Osteoblast (primary cell): ENCODE results near the gene MILR1. TPM values are rescaled to one million over a fixed set of nuclear protein-coding genes. Genes with fewer than 3 reads are reported as not detected.
"Not testable (repeated sequence)": the region's sequence is repeated elsewhere in the genome, so short reads cannot be mapped to it uniquely, and the experiment has no call there.

ENCODE experiments used
- DNase-seq: peaks from one replicate; pipeline ENCODE4 v3.0.0; 2011; ENCODE audit warnings: low spot score, mixed read lengths; ENCODE audit not compliant: insufficient read length; ENCODE audit errors: missing footprints
- H2AFZ ChIP-seq: 2 replicates; pipeline ENCODE4 v1.6.0; 2011; ENCODE audit warnings: mild to moderate bottlenecking, low read length
- H3K27ac ChIP-seq: 2 replicates; pipeline ENCODE4 v1.5.1; 2011; ENCODE audit warnings: mild to moderate bottlenecking, low read depth, low read length, moderate library complexity
- H3K27me3 ChIP-seq: 2 replicates; pipeline ENCODE4 v1.6.0; 2012; ENCODE audit warnings: mild to moderate bottlenecking, control low read depth, inconsistent platforms, low read length, moderate library complexity; ENCODE audit not compliant: insufficient read depth
- H3K36me3 ChIP-seq: 2 replicates; pipeline ENCODE4 v1.5.1; 2011; ENCODE audit warnings: mild to moderate bottlenecking, low read length, control low read depth, moderate library complexity; ENCODE audit not compliant: insufficient read depth
- H3K4me1 ChIP-seq: 2 replicates; pipeline ENCODE4 v1.5.1; 2011; ENCODE audit warnings: mild to moderate bottlenecking, low read length, control low read depth, moderate library complexity; ENCODE audit not compliant: insufficient read depth
- H3K4me2 ChIP-seq: 2 replicates; pipeline ENCODE4 v1.6.0; 2011; ENCODE audit warnings: mild to moderate bottlenecking, low read length; ENCODE audit not compliant: insufficient read depth
- H3K4me3 ChIP-seq: fragments of 200-600 bp; sonication (generic); 3 replicates; pipeline ENCODE4 v1.5.1; 2012; ENCODE audit warnings: mild to moderate bottlenecking, low read length, inconsistent platforms; ENCODE audit not compliant: insufficient read depth
- H3K79me2 ChIP-seq: 2 replicates; pipeline ENCODE4 v1.6.0; 2012; ENCODE audit warnings: mild to moderate bottlenecking, low read length, control low read depth, inconsistent platforms; ENCODE audit not compliant: insufficient read depth
- H3K9me3 ChIP-seq: 2 replicates; pipeline ENCODE4 v1.5.1; 2011; ENCODE audit warnings: low read depth, low read length, control low read depth
- H4K20me1 ChIP-seq: 2 replicates; pipeline ENCODE4 v1.6.0; 2012; ENCODE audit warnings: mild to moderate bottlenecking, low read length, control low read depth; ENCODE audit not compliant: insufficient read depth
- CTCF ChIP-seq: IDR thresholded peaks from 2 replicates; pipeline ENCODE4 v1.5.1; 2011; ENCODE audit warnings: mild to moderate bottlenecking, low read depth, low read length, moderate library complexity; ENCODE audit errors: extremely low read depth
- total RNA-seq: library from RNA; depleted of rRNA; stranded (reverse); fragments of >200 nt; gene quantifications from 2 replicates; pipeline ENCODE4 v1.2.3, GENCODE V29; 2012

MILR1 gene
- total RNA-seq, 1 donor = 12.3 TPM

- Histone ChIP-seq H3K27ac (peak overlapping the region; percentile 79), H3K4me1 (peaks cover 19% of the 10 kb centered on the region), H3K36me3 (no peaks in the 10 kb centered on the region), H4K20me1 (no peaks in the 10 kb centered on the region), H3K4me2 (no peak overlapping the region), H3K27me3 (no peaks in the 10 kb centered on the region), H3K79me2 (no peaks in the 10 kb centered on the region), H3K9me3 (no peaks in the 10 kb centered on the region), H3K4me3 (no peak overlapping the region), H2AFZ (no peak overlapping the region)
- TF ChIP-seq CTCF = no peak
- DNase-seq = no peak
Observed at GRCh38 chr17:64458756-64459155, 9.8 kb downstream of the MILR1 start.

DNA sequence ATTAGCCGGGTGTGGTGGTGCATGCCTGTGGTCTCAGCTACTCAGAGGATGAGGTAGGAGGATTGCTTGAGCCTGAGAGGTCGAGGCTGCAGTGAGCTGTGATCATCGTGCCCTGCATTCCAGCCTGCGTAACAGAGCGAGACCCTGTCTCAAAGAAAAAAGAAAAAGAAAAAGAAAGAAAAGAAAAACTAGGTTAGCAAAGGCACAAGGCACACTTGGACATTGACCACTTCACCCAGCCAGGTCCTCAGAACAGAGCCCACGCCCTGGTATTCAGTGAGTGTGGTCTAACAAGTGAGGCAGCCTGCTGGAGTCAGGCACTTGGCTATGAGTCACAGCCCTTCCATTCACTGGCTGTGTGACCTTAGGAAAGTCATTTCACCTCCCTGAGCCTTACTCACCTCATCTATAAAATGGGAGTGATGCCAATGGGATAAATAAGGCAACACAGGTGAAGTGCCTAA, 10.4 kb downstream of the MILR1 start:
- peak; percentile 81 for DNase-seq
- peak overlapping the region; percentile 18 for H3K4me2 ChIP-seq

DNA sequence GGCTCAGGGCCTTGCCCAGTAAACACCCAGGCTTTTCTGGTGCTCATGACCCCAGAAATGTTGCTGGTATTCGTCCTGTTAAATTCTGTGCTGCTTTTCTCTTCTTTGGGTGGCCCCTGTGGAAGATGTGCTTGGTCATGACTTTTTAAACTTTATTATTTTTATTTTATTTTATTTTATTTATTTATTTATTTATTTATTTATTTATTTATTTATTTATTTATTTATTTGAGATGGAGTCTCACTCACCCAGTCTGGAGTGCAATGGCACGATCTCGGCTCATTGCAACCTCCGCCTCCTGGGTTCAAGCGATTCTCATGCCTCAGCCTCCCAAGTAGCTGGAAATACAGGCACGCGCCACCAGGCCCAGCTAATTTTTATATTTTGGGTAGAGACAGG, 10.9 kb downstream of the MILR1 start:
- DNase-seq = peak; percentile 53
- not testable (repeated sequence) for H3K27me3 ChIP-seq, H3K36me3 ChIP-seq, H2AFZ ChIP-seq, H3K79me2 ChIP-seq, H4K20me1 ChIP-seq, H3K9me3 ChIP-seq, H3K4me3 ChIP-seq
- Histone ChIP-seq H3K4me1 (peaks cover 19% of the 10 kb centered on the region), H3K27ac (peak overlapping the region; percentile 79), H3K4me2 (peak overlapping the region; percentile 18)

More for the DNA sequence above, 10.4 kb downstream of the MILR1 start:
- Histone ChIP-seq H3K27ac (peak overlapping the region; percentile 79), H3K9me3 (no peaks in the 10 kb centered on the region), H2AFZ (peak overlapping the region; percentile 8), H3K4me3 (no peak overlapping the region), H4K20me1 (no peaks in the 10 kb centered on the region), H3K4me1 (peaks cover 19% of the 10 kb centered on the region), H3K27me3 (no peaks in the 10 kb centered on the region), H3K36me3 (no peaks in the 10 kb centered on the region), H3K79me2 (no peaks in the 10 kb centered on the region)
- TF ChIP-seq CTCF = no peak

GRCh38 chr17:64460955-64461354, 12.0 kb downstream of the MILR1 start:
- Histone ChIP-seq H3K27me3 (no peaks in the 10 kb centered on the region), H3K27ac (no peak overlapping the region), H3K79me2 (no peaks in the 10 kb centered on the region), H2AFZ (no peak overlapping the region), H3K4me2 (no peak overlapping the region), H3K9me3 (no peaks in the 10 kb centered on the region), H3K36me3 (no peaks in the 10 kb centered on the region), H3K4me3 (no peak overlapping the region), H4K20me1 (no peaks in the 10 kb centered on the region), H3K4me1 (peaks cover 19% of the 10 kb centered on the region)
- TF ChIP-seq CTCF = no peak
- DNase-seq = no peak
